OCI-LY3 (cell line): Measurements from ENCODE around the gene TMEM87A.
"Not testable (repeated sequence)": the region's sequence is repeated elsewhere in the genome, so short reads cannot be mapped to it uniquely, and the experiment has no call there.

Source experiments
- H2AFZ ChIP-seq: fragments of 200-600, 300-600 bp; shearing (Covaris generic); 2 replicates; pipeline ENCODE4 v1.6.0; 2014; ENCODE audit warnings: antibody characterized with exemption, low read depth, low read length
- H3K27ac ChIP-seq: fragments of 200-600, 300-600 bp; sonication (generic); 2 replicates; pipeline ENCODE4 v1.5.1; 2014; ENCODE audit warnings: mild to moderate bottlenecking, low read length, moderate library complexity, mixed read lengths
- H3K27me3 ChIP-seq: fragments of 200-600, 300-600 bp; sonication (generic); 2 replicates; pipeline ENCODE4 v1.6.1; 2014; ENCODE audit warnings: low read depth, low read length, mixed read lengths
- H3K36me3 ChIP-seq: fragments of 200-600, 300-600 bp; sonication (generic); replicated peaks from 2 replicates; pipeline ENCODE3; 2014; ENCODE audit warnings: low read depth, low read length, mixed read lengths
- H3K4me1 ChIP-seq: fragments of 300-600, 200-600 bp; sonication (generic); 2 replicates; pipeline ENCODE4 v1.6.1; 2014; ENCODE audit warnings: low read length, mixed read lengths
- H3K4me2 ChIP-seq: fragments of 200-600, 300-600 bp; sonication (generic); 2 replicates; pipeline ENCODE4 v1.6.1; 2014; ENCODE audit warnings: low read length, mixed read lengths
- H3K4me3 ChIP-seq: fragments of 300-600, 200-600 bp; sonication (generic); 2 replicates; pipeline ENCODE4 v1.5.1; 2014; ENCODE audit warnings: antibody characterized with exemption, mild to moderate bottlenecking, low read length, moderate library complexity
- H3K79me2 ChIP-seq: fragments of 300-600, 200-600 bp; shearing (Covaris generic); 2 replicates; pipeline ENCODE4 v1.6.1; 2014; ENCODE audit warnings: mild to moderate bottlenecking, low read length, mixed read lengths
- H3K9ac ChIP-seq: fragments of 300-600, 200-600 bp; shearing (Covaris generic); 2 replicates; pipeline ENCODE4 v1.6.0; 2014; ENCODE audit warnings: mild to moderate bottlenecking, low read length, moderate library complexity
- H3K9me3 ChIP-seq: fragments of 200-600, 300-600 bp; shearing (Covaris generic); 2 replicates; pipeline ENCODE4 v1.6.1; 2014; ENCODE audit warnings: low read length, mixed read lengths; ENCODE audit not compliant: insufficient read depth
- H4K20me1 ChIP-seq: fragments of 200-600, 300-600 bp; sonication (generic); 2 replicates; pipeline ENCODE4 v1.6.1; 2016; ENCODE audit warnings: low read length, mixed read lengths; ENCODE audit not compliant: insufficient read depth
- EZH2phosphoT487 ChIP-seq: fragments of 200-600 bp; shearing (Covaris generic); IDR thresholded peaks from 2 replicates; pipeline ENCODE4 v1.6.1; 2018; ENCODE audit warnings: antibody characterized with exemption, mixed run types, low read depth
- TF ChIP-seq, protein P1 (sequence below): fragments of 200-600, 300-600 bp; sonication (generic); IDR thresholded peaks from 2 replicates; pipeline ENCODE4 v1.5.1; 2014; ENCODE audit warnings: antibody characterized with exemption, low read length, low read depth

The TMEM87A gene

DNA sequence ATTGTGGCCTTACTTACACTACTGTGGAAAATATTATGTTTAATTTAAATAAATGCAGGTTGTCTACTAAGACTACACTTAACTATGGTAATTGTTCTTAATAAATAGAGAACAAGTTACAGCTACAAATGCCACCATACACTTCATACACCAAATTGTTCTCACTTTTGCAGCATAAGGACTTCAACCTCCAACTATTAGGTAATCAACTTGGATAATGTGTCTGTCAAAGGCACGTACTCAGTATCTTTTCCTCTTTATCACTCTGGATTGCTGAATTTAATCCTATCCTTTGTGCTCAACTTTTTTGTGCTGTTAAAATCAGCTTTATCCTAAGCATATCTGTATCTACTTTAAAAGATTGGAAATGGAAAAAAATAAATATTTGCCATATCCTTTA, 41.6 kb upstream of the TMEM87A start:
- Histone ChIP-seq H3K4me3 (no peak overlapping the region), H3K9ac (no peak overlapping the region), H3K27me3 (no peaks in the 10 kb centered on the region), H3K4me2 (no peak overlapping the region), H3K9me3 (no peaks in the 10 kb centered on the region), H3K27ac (no peak overlapping the region), H3K79me2 (no peaks in the 10 kb centered on the region), H4K20me1 (no peaks in the 10 kb centered on the region), H2AFZ (no peak overlapping the region), H3K36me3 (peaks cover 16% of the 10 kb centered on the region), H3K4me1 (no peaks in the 10 kb centered on the region)
- no peak for TF ChIP-seq EZH2phosphoT487
- TF ChIP-seq, protein P1, sequence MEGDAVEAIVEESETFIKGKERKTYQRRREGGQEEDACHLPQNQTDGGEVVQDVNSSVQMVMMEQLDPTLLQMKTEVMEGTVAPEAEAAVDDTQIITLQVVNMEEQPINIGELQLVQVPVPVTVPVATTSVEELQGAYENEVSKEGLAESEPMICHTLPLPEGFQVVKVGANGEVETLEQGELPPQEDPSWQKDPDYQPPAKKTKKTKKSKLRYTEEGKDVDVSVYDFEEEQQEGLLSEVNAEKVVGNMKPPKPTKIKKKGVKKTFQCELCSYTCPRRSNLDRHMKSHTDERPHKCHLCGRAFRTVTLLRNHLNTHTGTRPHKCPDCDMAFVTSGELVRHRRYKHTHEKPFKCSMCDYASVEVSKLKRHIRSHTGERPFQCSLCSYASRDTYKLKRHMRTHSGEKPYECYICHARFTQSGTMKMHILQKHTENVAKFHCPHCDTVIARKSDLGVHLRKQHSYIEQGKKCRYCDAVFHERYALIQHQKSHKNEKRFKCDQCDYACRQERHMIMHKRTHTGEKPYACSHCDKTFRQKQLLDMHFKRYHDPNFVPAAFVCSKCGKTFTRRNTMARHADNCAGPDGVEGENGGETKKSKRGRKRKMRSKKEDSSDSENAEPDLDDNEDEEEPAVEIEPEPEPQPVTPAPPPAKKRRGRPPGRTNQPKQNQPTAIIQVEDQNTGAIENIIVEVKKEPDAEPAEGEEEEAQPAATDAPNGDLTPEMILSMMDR: no peak

DNA sequence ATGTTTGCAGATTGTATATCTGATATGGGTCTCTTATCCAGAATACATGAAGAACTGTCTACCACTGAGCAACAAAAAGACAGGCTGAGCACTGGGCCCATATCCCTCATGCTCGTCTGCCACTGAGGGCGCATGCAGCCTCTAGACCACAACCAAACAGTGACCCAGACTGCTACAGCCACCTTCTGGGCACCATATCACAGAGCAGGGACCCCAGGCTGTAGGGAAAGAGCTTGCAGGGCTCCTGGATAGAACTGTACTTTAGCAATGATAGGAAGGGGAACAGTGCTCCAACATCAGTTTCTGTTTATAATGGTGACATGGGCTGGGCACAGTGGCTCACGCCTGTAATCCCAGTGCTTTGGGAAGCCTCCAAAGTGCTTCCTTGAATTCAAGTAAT, 40.2 kb upstream of the TMEM87A start:
- TF ChIP-seq, protein P1: no peak
- no peak for TF ChIP-seq EZH2phosphoT487
- H3K9me3 ChIP-seq: no peaks in the 10 kb centered on the region
- no peak overlapping the region for H3K4me2 ChIP-seq
- peaks cover 19% of the 10 kb centered on the region for H3K36me3 ChIP-seq
- H3K27me3 ChIP-seq: no peaks in the 10 kb centered on the region
- no peak overlapping the region for H3K4me3 ChIP-seq
- no peak overlapping the region for H2AFZ ChIP-seq
- no peaks in the 10 kb centered on the region for H4K20me1 ChIP-seq
- H3K79me2 ChIP-seq: no peaks in the 10 kb centered on the region
- H3K27ac ChIP-seq: no peak overlapping the region
- H3K9ac ChIP-seq: no peak overlapping the region
- no peaks in the 10 kb centered on the region for H3K4me1 ChIP-seq

DNA sequence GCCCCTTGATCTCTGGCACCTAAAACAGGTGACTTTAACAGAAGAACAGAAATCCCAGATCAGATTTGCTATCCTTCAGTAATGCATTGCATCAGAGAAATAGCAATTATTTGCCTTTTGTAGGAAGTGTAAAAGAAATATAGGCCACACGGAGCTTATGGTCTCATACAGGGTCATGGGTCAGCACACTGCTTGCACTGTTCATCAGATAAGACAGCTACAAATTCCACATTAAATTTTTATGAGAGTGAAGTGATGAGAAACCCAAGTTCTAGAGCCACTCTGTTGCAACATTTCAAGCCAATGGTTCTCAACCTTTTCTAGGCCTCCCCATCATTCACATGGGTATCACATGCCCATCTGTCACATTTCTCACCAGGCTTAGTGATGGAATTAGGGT, 33.4 kb upstream of the TMEM87A start:
- Histone ChIP-seq H3K36me3 (peaks cover 14% of the 10 kb centered on the region), H2AFZ (no peak overlapping the region), H3K9me3 (no peaks in the 10 kb centered on the region), H3K27me3 (no peaks in the 10 kb centered on the region), H3K4me3 (no peak overlapping the region), H4K20me1 (no peaks in the 10 kb centered on the region), H3K27ac (no peak overlapping the region), H3K79me2 (no peaks in the 10 kb centered on the region), H3K9ac (no peak overlapping the region), H3K4me2 (no peak overlapping the region), H3K4me1 (no peaks in the 10 kb centered on the region)
- TF ChIP-seq, protein P1: no peak
- TF ChIP-seq EZH2phosphoT487: no peak

DNA sequence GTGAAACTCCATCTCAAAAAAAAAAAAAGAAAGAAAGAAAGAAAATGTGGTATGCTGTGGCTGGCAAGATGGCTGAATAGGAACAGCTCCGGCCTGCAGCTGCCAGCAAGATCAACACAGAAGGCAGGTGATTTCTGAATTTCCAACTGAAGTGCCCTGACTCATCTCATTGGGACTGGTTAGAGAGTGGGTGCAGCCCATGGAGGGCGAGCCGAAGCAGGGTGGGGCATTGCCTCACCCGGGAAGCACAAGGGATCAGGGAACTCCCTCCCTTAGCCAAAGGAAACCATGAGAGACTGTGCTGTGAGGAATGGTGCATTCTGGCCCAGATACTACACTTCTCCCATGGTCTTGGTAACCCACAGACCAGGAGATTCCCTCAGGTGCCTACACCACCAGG, 27.8 kb upstream of the TMEM87A start:
- H3K4me2 ChIP-seq, H3K9me3 ChIP-seq, H3K27me3 ChIP-seq, H3K79me2 ChIP-seq, H3K4me3 ChIP-seq, H3K4me1 ChIP-seq, H4K20me1 ChIP-seq, H2AFZ ChIP-seq, H3K36me3 ChIP-seq, H3K9ac ChIP-seq, H3K27ac ChIP-seq: not testable (repeated sequence)

DNA sequence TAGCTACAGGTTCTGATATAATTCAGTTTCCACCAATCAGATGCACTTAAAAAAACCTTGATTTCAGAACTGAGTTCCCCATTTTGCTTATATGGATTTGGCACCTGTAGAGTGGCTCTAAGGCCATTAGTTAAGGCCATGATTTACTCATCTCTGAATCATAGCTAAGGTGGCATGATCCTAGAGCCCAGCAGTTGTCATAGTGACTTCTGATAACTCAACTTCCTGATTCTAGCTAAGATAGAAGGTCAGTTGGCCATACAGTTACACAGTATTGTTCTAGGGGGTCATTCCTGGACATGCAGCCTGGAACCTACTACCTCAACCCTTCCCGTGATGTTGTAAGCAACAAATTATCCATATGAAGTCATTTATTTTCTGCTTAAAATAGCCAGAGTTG, 15.9 kb upstream of the TMEM87A start:
- peaks cover 27% of the 10 kb centered on the region for H3K36me3 ChIP-seq
- no peaks in the 10 kb centered on the region for H3K4me1 ChIP-seq
- no peak overlapping the region for H3K27ac ChIP-seq
- H3K9ac ChIP-seq: no peak overlapping the region
- no peak overlapping the region for H3K4me2 ChIP-seq
- no peak overlapping the region for H2AFZ ChIP-seq
- no peaks in the 10 kb centered on the region for H3K79me2 ChIP-seq
- no peak overlapping the region for H3K4me3 ChIP-seq
- no peaks in the 10 kb centered on the region for H3K27me3 ChIP-seq
- no peaks in the 10 kb centered on the region for H4K20me1 ChIP-seq
- TF ChIP-seq, protein P1: no peak
- TF ChIP-seq EZH2phosphoT487: no peak
- H3K9me3 ChIP-seq: no peaks in the 10 kb centered on the region
